ENCODE results near the gene MAOB. TPM values are rescaled to one million over a fixed set of nuclear protein-coding genes. Genes with fewer than 3 reads are reported as not detected.

The MAOB gene
- total RNA-seq, 1 experiment from 2014 or later: not detected

DNA sequence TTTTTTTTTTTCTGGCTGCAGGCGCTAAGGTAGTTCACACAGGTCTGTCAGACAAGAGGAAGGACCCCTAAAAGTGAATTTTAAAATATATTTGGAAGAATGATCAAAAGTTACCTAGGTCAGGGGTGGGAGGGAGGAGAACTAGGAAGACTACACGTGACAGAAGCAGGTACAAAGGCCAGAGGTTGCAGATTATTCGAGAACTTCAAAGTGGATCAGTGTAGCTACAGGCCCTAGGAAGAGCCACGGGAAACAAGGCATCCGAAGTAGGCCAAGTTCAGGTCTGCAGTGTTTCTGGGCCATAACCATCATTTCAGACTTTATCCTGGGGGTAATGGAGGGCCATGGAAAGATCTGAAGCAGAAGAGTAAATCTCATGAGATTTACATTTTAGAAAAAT lies 16.5 kb downstream of the MAOB start:
- no peak for DNase-seq (ENCODE audit: low spot score)
- in situ Hi-C loops (cut with HindIII; ENCODE audit: low sequenced_read_pairs): no loop called here

DNA sequence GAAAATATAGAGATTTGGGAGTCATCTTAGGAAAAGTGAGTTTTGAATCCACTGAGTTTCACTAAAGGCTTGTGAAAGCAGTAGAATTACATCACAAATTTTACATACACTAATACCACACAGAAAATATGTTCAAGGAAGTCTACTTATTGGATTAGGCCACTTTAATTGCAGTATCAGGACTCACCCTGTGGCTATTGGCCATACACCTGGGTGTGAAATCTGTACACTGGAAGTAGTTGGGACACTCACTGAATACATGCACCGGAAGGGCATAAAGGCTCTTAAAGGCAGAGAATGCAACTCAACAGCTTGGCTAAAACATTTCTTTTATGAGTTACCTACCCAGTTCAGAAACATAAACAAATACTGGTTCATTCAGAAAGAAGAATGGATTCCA lies 19.8 kb downstream of the MAOB start:
- in situ Hi-C loops (cut with HindIII; ENCODE audit: low sequenced_read_pairs): no loop called here
- DNase-seq (ENCODE audit: low spot score): no peak

DNA sequence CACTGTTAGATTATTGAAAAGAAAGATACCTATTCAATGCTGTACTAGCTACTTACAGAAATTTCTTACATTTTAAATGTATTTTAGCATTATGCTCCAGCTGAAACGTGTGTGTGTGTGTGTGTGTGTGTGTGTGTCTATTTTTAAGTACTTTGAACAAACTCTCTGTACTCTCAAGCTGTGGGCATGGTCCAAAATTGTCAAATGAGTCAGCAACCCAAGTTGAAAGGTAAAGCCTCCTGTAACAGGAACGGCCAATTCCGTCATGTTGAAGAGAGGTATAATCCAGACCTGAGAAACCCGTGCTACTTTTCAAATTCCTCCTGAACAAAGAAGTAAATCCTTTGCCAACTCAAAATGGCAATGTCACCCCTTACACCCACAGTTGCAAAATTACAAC lies 20.5 kb downstream of the MAOB start:
- in situ Hi-C loops (cut with HindIII; ENCODE audit: low sequenced_read_pairs): no loop called here
- DNase-seq (ENCODE audit: low spot score): no peak

DNA sequence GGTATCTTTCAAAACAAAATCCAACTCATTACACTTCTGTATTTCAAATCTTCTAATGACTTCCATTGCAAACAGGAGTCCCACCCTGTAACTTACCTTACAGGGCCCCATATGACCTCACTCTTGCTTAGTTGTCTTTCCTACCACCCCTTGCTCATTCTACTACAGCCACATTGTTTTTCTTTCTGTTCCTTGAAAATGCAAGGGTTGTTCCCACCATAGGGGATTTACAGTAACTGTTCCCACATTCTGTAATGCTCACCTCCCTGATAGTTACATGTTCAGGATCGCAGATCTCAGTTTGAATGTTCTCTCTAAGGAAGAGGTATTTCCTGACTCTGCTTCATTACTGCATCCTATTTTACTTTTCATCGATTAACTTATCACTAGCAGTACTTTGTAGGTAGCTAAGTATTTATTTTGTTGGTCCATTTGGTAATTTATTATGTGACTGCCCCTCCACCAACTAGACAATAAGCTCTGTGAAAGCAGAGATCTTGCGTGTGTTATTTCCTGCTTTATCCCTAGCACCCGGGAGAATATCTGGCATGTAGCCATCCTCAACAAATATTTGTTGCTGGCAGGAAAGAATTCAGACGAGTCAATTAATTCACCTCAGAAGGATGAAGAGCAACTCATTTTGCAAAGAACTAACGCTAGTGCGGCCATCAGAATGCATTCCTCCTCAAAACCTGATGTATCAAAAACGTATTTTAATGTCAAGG lies 21.4 kb downstream of the MAOB start:
- DNase-seq (ENCODE audit: low spot score): peak; percentile 27
- in situ Hi-C loops (cut with HindIII; ENCODE audit: low sequenced_read_pairs): no loop called here

DNA sequence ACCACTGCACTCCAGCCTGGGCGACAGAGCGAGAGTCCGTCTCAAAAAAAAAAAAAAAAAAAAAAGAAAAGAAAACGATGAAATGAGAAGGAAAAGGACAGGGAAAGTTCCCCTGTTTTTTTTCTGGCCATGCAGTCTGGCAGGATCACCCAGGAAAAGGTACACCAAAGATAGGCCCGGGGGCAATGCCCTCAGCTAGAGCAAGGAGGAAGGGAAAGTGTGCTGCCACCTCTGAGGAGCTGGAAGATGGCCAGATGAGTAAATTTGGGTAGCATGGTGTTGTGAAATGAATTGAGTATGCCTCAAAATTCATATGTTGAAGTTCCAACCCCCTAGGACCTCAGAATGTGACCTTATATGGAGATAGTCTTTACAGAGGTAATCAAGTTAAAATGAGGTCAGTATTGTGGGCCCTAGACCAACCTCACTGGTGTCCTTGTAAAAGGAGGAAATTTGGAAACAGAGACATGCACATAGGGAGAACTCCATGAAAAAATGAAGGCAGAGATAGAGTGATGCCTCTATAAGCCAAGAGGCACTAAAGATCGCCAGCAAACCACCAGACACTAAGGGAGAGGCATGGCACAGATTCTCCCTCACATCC lies 28.9 kb downstream of the MAOB start:
- DNase-seq (ENCODE audit: low spot score): no peak
- in situ Hi-C loops (cut with HindIII; ENCODE audit: low sequenced_read_pairs): no loop called here

DNA sequence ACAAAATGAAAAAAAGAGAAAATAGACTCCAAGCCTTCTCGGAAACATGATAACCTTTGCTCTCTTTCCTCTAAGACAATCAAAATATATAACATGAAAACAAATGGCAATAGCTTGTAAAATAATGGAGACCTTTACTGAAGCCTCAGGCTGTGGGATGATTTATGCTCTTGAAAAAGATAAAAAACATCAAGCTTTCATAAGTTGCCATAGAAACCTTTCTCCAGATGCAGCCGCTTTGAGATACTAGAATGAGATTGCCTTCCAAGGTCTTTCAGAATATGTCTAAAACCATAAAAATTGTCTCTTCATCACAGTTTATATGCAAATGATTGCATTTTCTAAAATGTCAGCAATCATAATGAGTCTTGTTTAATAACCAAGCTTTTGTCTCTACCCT lies 31.6 kb downstream of the MAOB start:
- in situ Hi-C loops (cut with HindIII; ENCODE audit: low sequenced_read_pairs): no loop called here
- DNase-seq (ENCODE audit: low spot score): no peak

DNA sequence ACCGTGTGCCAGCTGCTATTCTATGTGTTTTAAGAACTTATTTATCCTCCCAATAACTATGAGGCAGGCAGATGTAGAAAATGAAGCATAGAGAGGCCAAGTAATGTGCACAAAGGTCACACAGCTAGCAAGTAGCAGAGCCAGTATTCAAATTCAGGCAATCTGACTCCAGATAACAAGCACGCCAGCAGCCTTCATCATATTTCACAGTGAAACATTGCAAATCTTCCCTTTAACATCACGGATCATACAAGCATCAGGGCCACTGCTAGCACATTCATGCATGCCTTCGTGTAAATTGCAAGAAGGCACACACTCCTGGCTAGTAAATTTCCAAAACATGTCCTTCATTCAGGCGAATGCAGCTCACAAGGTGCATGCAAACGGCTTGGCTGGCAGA lies 33.1 kb downstream of the MAOB start:
- no peak for DNase-seq (ENCODE audit: low spot score)
- in situ Hi-C loops (cut with HindIII; ENCODE audit: low sequenced_read_pairs): no loop called here

DNA sequence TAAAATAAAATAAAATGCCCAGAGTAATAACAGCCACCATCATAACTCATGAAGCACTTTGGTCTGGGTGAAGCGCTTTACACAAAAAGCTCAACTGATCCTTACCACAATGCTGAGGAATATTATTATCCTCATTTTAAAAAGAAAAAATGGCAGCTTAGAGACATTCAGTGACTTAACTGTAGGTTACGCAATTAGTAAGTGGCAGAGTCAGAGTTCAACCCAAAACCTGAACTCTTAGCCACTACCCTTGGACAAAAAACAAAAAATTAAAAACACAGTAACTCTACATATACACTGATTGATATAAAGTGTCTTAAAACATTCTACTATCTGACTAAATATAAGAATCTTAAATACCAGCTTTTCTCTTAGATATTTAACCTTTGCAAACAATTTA lies 34.9 kb downstream of the MAOB start:
- DNase-seq (ENCODE audit: low spot score): no peak
- in situ Hi-C loops (cut with HindIII; ENCODE audit: low sequenced_read_pairs): no loop called here

DNA sequence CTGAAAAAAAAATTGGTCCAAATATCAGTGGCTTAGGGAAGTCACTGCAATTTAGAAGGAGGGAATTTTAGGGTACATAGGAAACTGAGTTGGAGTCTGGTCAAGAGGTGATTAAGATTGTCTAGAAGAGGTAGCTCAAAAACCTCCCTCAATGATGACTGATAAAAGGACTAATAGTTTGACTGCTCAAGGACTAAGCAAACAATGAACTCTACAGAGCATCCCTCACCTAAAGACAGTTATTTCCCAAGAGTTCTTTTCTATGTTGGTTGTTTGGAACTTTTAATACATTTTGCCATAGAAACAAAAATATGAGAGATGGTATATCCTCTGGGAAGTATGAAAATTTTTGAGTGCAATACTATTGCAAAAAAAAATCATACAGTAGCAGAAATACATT lies 35.7 kb downstream of the MAOB start:
- in situ Hi-C loops (cut with HindIII; ENCODE audit: low sequenced_read_pairs): no loop called here
- DNase-seq (ENCODE audit: low spot score): no peak

DNA sequence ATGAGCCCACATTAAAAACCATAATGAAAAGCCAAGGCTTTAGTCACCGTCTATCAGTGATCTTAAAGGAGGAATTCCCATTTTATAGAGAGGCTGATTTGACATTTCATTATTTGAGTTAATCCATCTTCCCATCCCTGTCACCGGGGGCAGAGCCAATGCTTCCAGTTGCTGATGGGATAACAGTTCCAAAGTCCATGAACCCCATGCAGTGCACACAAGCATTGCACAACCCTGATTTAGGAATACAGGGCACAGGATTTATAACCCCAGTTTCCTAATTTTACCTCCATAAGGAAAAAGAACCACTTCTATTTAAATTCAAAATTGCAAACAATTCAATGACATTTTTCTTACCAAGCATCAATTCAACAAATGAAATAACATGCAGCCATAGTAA lies 36.5 kb downstream of the MAOB start:
- no peak for DNase-seq (ENCODE audit: low spot score)
- in situ Hi-C loops (cut with HindIII; ENCODE audit: low sequenced_read_pairs): no loop called here

DNA sequence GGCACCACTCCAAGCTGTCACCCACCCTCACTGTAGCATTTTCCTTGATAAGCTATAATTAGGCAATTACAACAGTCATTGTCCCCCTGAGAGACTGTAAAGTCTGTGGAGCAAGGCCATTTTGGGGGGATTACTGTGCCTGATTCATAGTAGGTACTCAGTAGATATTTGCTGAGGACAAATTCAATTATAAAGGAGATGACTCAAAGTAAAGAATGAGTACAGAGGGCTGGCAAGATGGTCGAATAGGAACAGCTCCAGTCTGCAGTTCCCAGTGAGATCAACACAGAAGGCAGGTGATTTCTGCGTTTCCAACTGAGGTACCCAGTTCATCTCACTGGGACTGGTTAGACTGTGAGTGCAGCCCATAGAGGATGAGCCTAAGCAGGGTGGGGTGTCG lies 42.0 kb downstream of the MAOB start:
- DNase-seq (ENCODE audit: low spot score): no peak
- in situ Hi-C loops (cut with HindIII; ENCODE audit: low sequenced_read_pairs): no loop called here

DNA sequence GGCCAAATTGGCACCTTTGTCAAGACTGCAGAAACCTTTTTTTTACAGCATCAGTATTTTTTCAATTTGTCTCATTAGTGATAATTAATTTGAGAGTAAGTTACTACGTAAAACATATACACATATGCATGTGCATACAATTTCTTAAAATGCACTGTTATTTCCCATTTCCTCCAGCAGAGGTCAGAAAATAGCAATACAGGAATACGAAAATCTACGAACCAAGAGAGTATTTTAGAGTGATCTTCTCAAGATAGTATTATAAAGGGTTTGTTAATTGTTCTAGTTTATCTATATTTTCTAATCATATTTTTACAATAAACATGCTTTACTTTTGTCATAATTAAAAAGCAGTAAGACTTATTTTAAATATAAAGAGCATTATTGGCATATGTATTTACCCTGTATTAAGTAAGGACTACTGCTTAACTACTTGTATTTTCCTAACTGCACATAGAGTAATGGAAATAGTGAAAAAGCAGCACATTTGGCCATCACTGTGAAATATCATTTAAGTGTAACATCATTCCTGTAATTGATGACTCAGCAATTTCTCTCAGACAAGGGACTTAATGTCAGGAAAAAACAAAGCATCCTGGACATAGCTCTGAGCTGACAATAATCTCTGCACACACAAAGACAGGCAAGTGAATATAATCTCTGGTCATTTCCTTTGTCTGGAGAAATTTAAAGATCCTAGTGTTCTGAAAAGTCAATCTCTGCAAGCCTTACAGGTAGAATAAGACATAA lies 45.6 kb downstream of the MAOB start:
- in situ Hi-C loops (cut with HindIII; ENCODE audit: low sequenced_read_pairs): no loop called here
- peak; percentile 50 for DNase-seq (ENCODE audit: low spot score)

DNA sequence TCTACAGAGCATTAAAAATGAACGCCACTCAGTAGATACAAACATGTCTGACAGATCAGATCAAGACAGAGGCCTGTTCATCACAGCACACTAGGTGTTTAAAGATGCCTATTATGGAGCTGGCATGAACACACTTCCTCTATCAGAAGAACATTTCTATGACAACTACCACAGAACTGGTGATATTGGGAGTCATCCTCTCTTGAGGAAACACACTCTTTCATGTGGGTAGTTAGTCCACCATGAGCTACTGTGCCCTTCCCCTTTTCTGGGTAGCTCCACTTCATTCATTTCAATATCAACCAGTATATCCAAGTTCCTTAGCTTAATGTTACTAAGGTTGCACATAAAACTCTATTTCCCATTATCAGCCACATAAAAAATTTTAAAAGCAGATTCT lies 46.7 kb downstream of the MAOB start:
- in situ Hi-C loops (cut with HindIII; ENCODE audit: low sequenced_read_pairs): no loop called here
- no peak for DNase-seq (ENCODE audit: low spot score)

DNA sequence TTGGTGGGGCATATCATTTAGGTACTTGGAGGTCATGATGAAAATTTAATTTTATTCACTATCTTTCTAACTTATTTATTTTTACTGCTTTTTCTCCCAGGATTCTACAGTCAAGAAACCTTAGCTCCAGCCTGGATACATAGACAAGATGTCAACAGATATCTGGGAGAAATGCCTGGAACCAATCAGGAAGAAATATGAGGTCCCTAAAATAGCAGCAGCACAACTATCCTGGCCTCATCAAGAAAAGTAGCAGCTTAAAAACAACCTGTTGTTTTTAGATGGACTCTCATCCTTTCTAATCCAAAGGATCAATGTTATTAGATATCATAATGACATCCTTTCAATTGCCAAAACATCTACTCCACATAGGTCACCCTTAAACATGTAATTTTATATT lies 54.5 kb downstream of the MAOB start:
- in situ Hi-C loops (cut with HindIII; ENCODE audit: low sequenced_read_pairs): no loop called here
- no peak for DNase-seq (ENCODE audit: low spot score)

DNA sequence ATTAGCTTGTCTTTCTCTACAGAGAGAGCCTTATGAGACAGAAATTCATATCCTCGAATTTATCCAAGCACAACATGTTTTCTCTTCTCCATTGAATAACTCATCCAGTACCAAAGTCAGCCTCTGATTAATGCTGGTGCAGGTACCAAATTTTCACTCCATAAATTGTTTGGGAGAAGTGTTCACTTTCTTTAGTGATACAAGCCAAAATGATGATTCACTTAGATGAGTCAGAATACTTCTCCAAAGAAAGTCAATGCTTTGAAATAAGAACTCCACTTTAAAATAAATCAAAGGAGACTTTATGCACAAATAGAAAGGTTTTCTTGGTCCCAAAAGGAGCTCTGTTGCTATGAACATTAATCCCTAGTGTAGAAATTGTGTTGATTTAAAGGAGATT lies 60.2 kb downstream of the MAOB start:
- DNase-seq (ENCODE audit: low spot score): no peak
- in situ Hi-C loops (cut with HindIII; ENCODE audit: low sequenced_read_pairs): no loop called here

DNA sequence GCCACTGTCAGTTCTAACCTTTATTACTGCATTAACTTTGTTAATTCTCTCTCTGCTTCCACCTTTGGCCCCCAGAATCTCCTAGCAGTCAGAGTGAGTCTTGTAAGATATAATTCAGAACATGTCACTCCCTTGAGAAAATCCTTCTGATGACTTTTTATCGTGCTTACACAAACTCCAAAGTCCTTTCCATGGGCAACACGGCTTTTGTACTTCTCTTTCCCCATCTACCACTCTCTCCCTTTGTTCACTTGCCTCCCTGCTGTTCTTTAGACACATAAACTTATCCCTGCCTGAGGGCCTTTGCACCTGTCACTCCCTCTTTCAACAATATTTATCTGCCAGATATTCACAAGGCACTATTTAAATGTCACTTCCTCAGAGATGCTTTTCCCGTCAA lies 64.8 kb downstream of the MAOB start:
- DNase-seq (ENCODE audit: low spot score): no peak
- in situ Hi-C loops (cut with HindIII; ENCODE audit: low sequenced_read_pairs): no loop called here

DNA sequence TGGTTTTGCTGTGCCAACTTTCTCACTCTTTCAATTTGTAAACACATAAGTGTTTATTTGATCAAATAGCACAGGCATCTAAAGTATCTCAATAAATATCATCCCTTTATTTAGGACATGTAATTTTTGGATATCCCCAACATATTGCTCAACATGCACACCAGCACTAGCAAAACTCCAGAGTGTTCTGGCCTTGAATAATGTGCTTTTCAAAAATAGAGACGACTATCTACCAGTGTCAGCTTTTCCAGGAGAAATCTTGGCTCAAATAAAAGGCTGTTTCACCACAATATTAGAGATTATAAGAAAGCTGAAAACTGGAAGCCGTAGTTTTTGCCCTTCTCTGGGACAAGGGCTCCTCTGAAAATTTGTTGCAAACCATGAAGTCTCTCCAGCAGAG lies 67.0 kb downstream of the MAOB start:
- in situ Hi-C loops (cut with HindIII; ENCODE audit: low sequenced_read_pairs): no loop called here
- DNase-seq (ENCODE audit: low spot score): no peak

DNA sequence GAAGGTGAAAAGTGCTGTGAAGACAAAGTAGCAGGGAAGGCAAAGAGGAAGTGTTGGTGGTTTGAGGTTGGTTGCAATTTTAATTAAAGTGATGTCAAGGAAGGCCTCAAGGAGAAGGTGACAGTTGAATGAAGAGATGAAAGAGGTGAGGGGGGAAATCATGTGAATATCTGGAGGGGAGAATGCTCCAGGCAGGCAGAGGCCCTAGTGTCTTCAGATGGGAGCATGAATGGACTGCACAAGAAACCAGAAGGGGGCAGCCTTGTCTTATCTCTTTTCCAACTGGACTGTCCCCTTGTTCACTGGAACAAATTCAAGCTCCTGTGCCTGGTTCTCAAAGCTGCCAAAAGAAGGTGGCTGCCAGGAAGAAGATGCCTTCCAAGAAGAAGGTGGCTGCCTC lies 68.4 kb downstream of the MAOB start:
- in situ Hi-C loops (cut with HindIII; ENCODE audit: low sequenced_read_pairs): no loop called here
- DNase-seq (ENCODE audit: low spot score): peak; percentile 70

DNA sequence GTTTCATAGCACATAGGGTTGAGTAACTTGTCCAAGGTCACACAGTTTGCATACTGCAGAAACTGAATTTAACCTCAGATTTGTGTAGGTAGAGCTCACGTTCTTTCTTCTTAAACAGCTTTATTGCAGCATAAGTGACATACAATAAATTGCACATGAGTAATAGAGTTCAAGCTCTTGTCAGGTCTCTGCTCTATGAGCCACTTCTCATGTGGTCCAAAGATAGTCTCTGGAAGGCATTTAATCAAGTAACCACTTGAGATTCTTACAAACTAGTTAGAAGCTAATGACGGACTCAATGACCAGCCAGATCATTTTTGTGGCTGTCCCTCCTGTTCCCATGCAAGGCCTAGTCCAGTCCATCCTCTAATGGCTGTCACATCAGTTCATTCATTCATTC lies 68.9 kb downstream of the MAOB start:
- in situ Hi-C loops (cut with HindIII; ENCODE audit: low sequenced_read_pairs): no loop called here
- DNase-seq (ENCODE audit: low spot score): no peak

DNA sequence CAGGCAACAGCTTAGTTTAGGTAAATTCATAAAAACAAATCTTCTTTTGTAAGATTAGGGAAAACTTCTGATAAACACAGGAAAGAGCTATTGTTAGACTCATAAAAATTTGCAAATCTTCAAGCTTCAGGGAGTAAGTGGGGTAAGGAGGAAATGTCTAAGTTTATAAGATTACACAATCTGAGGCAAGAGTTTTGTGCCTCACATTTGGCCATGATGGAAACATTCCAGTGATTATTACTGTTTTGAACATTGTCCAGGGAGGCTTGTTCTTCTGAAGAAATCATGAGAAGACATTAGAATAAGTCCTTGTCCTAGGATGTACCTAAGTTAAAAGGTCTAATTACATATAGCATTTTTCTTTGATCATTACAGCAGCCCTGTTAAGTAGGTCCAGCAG lies 72.8 kb downstream of the MAOB start:
- no peak for DNase-seq (ENCODE audit: low spot score)
- in situ Hi-C loops (cut with HindIII; ENCODE audit: low sequenced_read_pairs): no loop called here

DNA sequence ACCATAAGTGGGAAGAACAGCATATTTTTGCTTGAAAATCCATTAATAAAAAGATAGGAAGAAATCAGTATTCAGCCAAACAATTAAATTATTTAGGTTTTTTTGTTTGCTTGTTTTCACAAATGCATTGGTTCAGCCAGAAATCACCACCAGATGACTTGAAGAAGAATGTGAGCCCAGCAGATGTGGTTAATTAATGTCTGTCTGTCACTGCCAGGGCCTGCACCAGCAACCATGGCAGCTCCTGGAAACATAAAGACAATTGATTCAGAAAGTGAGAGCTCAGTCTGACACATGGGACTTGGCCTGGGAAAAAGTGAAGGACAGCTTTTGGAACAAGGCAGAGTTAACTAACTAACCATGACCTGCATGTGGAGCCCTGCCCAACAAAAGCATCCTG lies 74.0 kb downstream of the MAOB start:
- DNase-seq (ENCODE audit: low spot score): no peak
- in situ Hi-C loops (cut with HindIII; ENCODE audit: low sequenced_read_pairs): no loop called here

Data from G401 (cell line).